ENCODE data around the gene CACNA1G.

DNA sequence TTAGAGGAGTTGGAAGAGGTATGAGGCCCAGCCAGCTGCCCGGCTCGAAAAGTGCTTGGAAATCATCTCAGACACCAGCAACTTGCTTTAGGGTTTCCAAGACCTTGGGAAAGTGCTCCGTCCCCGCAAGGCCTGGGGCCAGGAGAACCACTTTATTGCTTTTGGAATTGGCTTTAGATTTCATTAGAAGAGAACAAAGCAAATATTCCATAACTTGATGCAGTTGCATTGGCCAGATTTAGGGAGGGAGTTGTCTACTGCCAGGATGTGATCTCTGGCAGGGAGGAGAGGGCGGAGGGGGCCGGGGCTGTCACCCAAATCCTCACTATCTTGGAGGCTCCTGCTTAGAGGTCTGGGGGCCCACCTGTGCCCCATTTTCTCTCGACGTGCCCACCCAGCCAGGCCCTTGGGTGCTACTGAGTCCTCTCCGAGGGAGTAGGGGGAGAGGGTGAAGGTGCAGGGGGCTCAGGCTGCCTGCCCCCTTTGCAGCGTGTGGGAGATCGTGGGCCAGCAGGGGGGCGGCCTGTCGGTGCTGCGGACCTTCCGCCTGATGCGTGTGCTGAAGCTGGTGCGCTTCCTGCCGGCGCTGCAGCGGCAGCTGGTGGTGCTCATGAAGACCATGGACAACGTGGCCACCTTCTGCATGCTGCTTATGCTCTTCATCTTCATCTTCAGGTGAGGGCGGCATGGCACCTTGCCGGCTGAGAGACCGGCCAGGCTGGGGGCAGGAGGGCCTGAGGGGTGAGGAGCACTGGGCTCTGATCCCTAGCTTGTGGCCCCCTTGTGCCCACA lies 30.6 kb downstream of the CACNA1G start:
- TF ChIP-seq, protein P1, sequence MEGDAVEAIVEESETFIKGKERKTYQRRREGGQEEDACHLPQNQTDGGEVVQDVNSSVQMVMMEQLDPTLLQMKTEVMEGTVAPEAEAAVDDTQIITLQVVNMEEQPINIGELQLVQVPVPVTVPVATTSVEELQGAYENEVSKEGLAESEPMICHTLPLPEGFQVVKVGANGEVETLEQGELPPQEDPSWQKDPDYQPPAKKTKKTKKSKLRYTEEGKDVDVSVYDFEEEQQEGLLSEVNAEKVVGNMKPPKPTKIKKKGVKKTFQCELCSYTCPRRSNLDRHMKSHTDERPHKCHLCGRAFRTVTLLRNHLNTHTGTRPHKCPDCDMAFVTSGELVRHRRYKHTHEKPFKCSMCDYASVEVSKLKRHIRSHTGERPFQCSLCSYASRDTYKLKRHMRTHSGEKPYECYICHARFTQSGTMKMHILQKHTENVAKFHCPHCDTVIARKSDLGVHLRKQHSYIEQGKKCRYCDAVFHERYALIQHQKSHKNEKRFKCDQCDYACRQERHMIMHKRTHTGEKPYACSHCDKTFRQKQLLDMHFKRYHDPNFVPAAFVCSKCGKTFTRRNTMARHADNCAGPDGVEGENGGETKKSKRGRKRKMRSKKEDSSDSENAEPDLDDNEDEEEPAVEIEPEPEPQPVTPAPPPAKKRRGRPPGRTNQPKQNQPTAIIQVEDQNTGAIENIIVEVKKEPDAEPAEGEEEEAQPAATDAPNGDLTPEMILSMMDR (IDR thresholded peaks at IDR 0.05; ENCODE audit: low read depth, low read length, poor library complexity, severe bottlenecking), result no peak
- TF ChIP-seq EZH2phosphoT487 (IDR thresholded peaks at IDR 0.05; ENCODE audit: borderline replicate concordance, low read length), result no peak
